Osteoblast (primary cell): Measurements from ENCODE around the gene HSH2D. TPM values are rescaled to one million over a fixed set of nuclear protein-coding genes. Genes with fewer than 3 reads are reported as not detected.
A peak's percentile ranks its signal among the peaks of the same experiment; 100 is the strongest.
"Not testable (repeated sequence)": the region's sequence is repeated elsewhere in the genome, so short reads cannot be mapped to it uniquely, and the experiment has no call there.

Experiments
- DNase-seq: peaks from one replicate; pipeline ENCODE4 v3.0.0; 2011; ENCODE audit warnings: low spot score, mixed read lengths; ENCODE audit not compliant: insufficient read length; ENCODE audit errors: missing footprints
- H2AFZ ChIP-seq: 2 replicates; pipeline ENCODE4 v1.6.0; 2011; ENCODE audit warnings: mild to moderate bottlenecking, low read length
- H3K27ac ChIP-seq: 2 replicates; pipeline ENCODE4 v1.5.1; 2011; ENCODE audit warnings: mild to moderate bottlenecking, low read depth, low read length, moderate library complexity
- H3K27me3 ChIP-seq: 2 replicates; pipeline ENCODE4 v1.6.0; 2012; ENCODE audit warnings: mild to moderate bottlenecking, control low read depth, inconsistent platforms, low read length, moderate library complexity; ENCODE audit not compliant: insufficient read depth
- H3K36me3 ChIP-seq: 2 replicates; pipeline ENCODE4 v1.5.1; 2011; ENCODE audit warnings: mild to moderate bottlenecking, low read length, control low read depth, moderate library complexity; ENCODE audit not compliant: insufficient read depth
- H3K4me1 ChIP-seq: 2 replicates; pipeline ENCODE4 v1.5.1; 2011; ENCODE audit warnings: mild to moderate bottlenecking, low read length, control low read depth, moderate library complexity; ENCODE audit not compliant: insufficient read depth
- H3K4me2 ChIP-seq: 2 replicates; pipeline ENCODE4 v1.6.0; 2011; ENCODE audit warnings: mild to moderate bottlenecking, low read length; ENCODE audit not compliant: insufficient read depth
- H3K4me3 ChIP-seq: fragments of 200-600 bp; sonication (generic); 3 replicates; pipeline ENCODE4 v1.5.1; 2012; ENCODE audit warnings: mild to moderate bottlenecking, low read length, inconsistent platforms; ENCODE audit not compliant: insufficient read depth
- H3K79me2 ChIP-seq: 2 replicates; pipeline ENCODE4 v1.6.0; 2012; ENCODE audit warnings: mild to moderate bottlenecking, low read length, control low read depth, inconsistent platforms; ENCODE audit not compliant: insufficient read depth
- H3K9me3 ChIP-seq: 2 replicates; pipeline ENCODE4 v1.5.1; 2011; ENCODE audit warnings: low read depth, low read length, control low read depth
- H4K20me1 ChIP-seq: 2 replicates; pipeline ENCODE4 v1.6.0; 2012; ENCODE audit warnings: mild to moderate bottlenecking, low read length, control low read depth; ENCODE audit not compliant: insufficient read depth
- total RNA-seq: library from RNA; depleted of rRNA; stranded (reverse); fragments of >200 nt; gene quantifications from 2 replicates; pipeline ENCODE4 v1.2.3, GENCODE V29; 2012
- TF ChIP-seq, protein P1 (sequence below): IDR thresholded peaks from 2 replicates; pipeline ENCODE4 v1.5.1; 2011; ENCODE audit warnings: mild to moderate bottlenecking, low read depth, low read length, moderate library complexity; ENCODE audit errors: extremely low read depth

HSH2D gene
- total RNA-seq, 1 donor = 0.36 TPM

DNA sequence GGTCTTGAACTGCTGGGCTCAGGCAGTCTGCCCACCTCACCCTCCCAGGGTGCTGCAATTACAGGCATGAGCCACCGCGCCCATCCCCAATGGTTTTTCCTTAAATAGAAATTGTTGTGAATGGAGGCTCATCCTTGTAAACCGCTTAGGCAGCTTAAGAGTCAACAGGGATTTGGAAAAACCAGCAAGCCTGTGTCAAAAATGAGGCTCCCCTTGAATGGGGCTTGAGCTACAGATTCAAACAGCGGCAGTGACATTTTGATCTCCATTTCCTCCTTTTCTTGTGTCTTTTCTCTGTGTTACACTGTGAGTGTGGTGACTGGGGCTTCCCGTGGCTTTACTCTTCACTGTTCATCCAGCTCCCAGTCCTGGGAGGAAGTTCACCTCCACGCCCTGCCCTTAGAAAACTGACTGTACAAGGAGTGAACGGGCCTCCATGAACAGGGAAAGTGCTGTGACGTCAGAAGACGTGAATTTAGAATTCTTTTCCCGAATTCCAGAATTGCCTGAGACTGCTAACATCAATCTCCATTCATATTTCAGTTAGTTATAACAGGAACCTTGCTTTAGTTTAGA, 47.1 kb upstream of the HSH2D start:
- H3K79me2 ChIP-seq = peaks cover 43% of the 10 kb centered on the region
- no peak for DNase-seq
- H3K27me3 ChIP-seq = no peaks in the 10 kb centered on the region
- TF ChIP-seq, protein P1, sequence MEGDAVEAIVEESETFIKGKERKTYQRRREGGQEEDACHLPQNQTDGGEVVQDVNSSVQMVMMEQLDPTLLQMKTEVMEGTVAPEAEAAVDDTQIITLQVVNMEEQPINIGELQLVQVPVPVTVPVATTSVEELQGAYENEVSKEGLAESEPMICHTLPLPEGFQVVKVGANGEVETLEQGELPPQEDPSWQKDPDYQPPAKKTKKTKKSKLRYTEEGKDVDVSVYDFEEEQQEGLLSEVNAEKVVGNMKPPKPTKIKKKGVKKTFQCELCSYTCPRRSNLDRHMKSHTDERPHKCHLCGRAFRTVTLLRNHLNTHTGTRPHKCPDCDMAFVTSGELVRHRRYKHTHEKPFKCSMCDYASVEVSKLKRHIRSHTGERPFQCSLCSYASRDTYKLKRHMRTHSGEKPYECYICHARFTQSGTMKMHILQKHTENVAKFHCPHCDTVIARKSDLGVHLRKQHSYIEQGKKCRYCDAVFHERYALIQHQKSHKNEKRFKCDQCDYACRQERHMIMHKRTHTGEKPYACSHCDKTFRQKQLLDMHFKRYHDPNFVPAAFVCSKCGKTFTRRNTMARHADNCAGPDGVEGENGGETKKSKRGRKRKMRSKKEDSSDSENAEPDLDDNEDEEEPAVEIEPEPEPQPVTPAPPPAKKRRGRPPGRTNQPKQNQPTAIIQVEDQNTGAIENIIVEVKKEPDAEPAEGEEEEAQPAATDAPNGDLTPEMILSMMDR = no peak
- peaks cover 98% of the 10 kb centered on the region for H3K36me3 ChIP-seq
- H2AFZ ChIP-seq = no peak overlapping the region
- H3K4me1 ChIP-seq = peaks cover 27% of the 10 kb centered on the region
- peak overlapping the region; percentile 14 for H3K27ac ChIP-seq
- no peak overlapping the region for H3K4me2 ChIP-seq
- peaks cover 58% of the 10 kb centered on the region for H4K20me1 ChIP-seq
- no peaks in the 10 kb centered on the region for H3K9me3 ChIP-seq
- no peak overlapping the region for H3K4me3 ChIP-seq

DNA sequence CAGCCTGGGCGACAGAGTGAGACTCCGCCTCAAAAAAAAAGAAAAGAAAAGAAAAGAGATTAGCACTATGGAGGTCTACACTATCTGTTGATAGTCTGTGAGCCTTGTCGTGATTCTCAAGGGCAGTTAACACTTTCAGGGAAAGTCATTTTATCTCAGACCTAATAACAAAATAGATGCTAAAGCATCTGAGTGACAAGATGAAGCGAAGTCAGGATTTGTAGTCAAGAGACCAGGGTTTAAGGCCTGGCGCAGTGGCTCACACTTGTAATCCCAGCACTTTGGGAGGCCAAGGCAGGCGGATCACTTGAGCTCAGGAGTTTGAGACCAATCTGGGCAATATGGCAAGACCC, 45.1 kb upstream of the HSH2D start:
- no peak overlapping the region for H3K27ac ChIP-seq
- peaks cover 57% of the 10 kb centered on the region for H4K20me1 ChIP-seq
- peaks cover 98% of the 10 kb centered on the region for H3K36me3 ChIP-seq

DNA sequence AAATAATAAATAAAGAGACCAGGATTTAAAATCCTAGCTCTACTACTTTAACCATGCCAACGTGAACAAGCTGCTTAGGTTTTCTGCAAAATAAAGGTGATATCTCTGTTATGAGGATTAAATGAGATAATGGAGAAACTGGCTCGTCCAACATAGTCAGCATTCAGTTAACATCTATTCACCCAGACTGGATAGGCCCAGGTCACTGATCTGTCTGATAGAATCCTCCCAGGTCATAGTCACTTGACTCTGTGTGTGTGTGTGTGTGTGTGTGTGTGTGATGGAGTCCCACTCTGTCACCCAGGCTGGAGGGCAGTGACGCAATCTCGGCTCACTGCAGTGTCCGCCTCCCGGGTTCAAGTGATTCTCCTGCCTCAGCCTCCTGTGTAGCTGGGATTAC, 44.7 kb upstream of the HSH2D start:
- peaks cover 57% of the 10 kb centered on the region for H4K20me1 ChIP-seq

More for the DNA sequence above, 45.1 kb upstream of the HSH2D start:
- Histone ChIP-seq H3K79me2 (peaks cover 29% of the 10 kb centered on the region), H3K4me2 (no peak overlapping the region), H3K4me1 (peaks cover 16% of the 10 kb centered on the region), H3K4me3 (no peak overlapping the region), H3K9me3 (no peaks in the 10 kb centered on the region), H3K27me3 (no peaks in the 10 kb centered on the region), H2AFZ (no peak overlapping the region)
- TF ChIP-seq, protein P1 = no peak
- no peak for DNase-seq

DNA sequence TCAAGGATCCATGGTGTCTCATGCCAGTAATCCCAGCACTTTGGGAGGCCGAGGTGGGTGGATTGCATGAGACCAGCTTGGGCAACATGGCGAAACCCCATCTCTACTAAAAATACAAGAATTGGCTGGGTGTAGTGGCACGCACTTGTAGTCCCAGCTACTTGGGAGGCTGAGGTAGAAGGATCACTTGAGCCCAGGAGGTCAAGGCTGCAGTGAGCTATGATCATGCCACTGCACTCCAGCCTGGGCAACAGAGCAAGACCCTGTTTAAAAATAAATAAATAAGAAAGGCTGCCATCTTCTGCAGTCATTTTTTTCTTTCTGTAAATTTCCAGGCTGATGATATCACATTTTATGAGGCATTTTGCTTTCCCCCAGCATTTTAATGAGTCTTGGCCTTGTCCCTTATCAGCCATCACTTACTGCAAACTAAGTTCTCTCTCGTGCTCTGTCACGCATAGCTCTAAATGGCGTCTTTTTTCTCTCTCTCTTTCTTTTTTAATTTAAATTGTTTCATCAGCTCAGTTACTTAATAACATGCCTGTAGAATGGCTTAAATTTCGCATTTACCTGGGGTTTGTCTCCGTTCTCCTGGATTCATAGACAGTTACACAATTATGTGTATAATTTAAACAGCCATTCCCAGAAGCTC, 44.0 kb upstream of the HSH2D start:
- H3K79me2 ChIP-seq = peaks cover 29% of the 10 kb centered on the region
- not testable (repeated sequence) for H2AFZ ChIP-seq, H3K4me2 ChIP-seq, H3K4me3 ChIP-seq, H3K27me3 ChIP-seq, H3K9me3 ChIP-seq, H3K27ac ChIP-seq, H3K4me1 ChIP-seq
- H4K20me1 ChIP-seq = peaks cover 57% of the 10 kb centered on the region
- H3K36me3 ChIP-seq = peaks cover 92% of the 10 kb centered on the region
- DNase-seq = peak; percentile 5

More for the DNA sequence above, 44.7 kb upstream of the HSH2D start:
- Histone ChIP-seq H3K27me3 (no peaks in the 10 kb centered on the region), H3K4me1 (peaks cover 12% of the 10 kb centered on the region), H3K4me3 (no peak overlapping the region), H3K9me3 (no peaks in the 10 kb centered on the region), H3K79me2 (peaks cover 29% of the 10 kb centered on the region), H3K36me3 (peaks cover 98% of the 10 kb centered on the region), H3K4me2 (no peak overlapping the region), H2AFZ (no peak overlapping the region), H3K27ac (no peak overlapping the region)
- DNase-seq = no peak
- TF ChIP-seq, protein P1 = no peak
